Mammary epithelial cell (primary cell): ENCODE measurements around the gene KNG1.

ENCODE experiments used
- CTCF ChIP-seq, 2 donors: IDR thresholded peaks in 1 of 2; conservative IDR thresholded peaks in 1 of 2; 2 replicates each; pipeline ENCODE4 v1.5.1; 2011 to 2012; ENCODE audit warnings: inconsistent platforms in 2 of 2, low read length in 2 of 2, mild to moderate bottlenecking in 2 of 2, control low read depth in 1 of 2, low read depth in 1 of 2; ENCODE audit not compliant: insufficient read depth in 1 of 2; ENCODE audit errors: extremely low read depth in 1 of 2
- EZH2 ChIP-seq: IDR thresholded peaks from 2 replicates; pipeline ENCODE4 v1.6.1; 2012; ENCODE audit warnings: low read length, inconsistent platforms, borderline replicate concordance

DNA sequence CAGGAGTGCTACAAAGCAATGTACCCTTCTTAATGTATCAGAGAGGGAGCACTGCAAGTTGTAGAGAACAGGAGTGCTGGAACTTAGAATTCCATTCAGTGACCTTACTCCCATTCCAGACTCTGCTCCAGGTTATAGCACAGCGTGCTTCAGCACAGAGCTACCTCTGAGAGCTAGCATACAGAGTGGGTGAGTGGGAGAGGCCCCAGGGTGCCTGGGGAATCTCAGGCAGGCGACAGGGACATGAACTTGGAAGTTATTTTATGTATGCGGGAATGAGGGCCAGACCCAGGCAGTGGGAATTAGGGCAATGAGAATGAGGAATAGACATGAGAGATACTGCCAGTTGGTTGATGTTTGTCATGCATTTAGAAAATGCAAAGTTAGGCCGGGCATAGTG, 3.7 kb upstream of the KNG1 start:
- TF ChIP-seq CTCF (conservative IDR thresholded peaks at IDR 0.05 in 1 of 2, IDR thresholded peaks at IDR 0.05 in 1 of 2; ENCODE audit: extremely low read depth in 1 of 2, insufficient read depth in 1 of 2, low read depth in 1 of 2, low read length in 2 of 2): no peak
- no peak for TF ChIP-seq EZH2
